Neuronal stem cell (in vitro differentiated cells): Measurements from ENCODE around the gene NRAS.

ENCODE experiments used
- DNase-seq: peaks from one replicate; pipeline ENCODE4 v3.0.0-alpha.2; 2013; ENCODE audit warnings: low spot score
- H2AFZ ChIP-seq: one replicate; pipeline ENCODE4 v1.6.1; 2013; ENCODE audit warnings: mild to moderate bottlenecking, low read length, inconsistent platforms
- H2AK5ac ChIP-seq: 2 replicates; pipeline ENCODE4 v1.6.1; 2013; ENCODE audit warnings: low read depth, mild to moderate bottlenecking, inconsistent platforms, low read length, moderate library complexity, mixed read lengths
- H2BK120ac ChIP-seq: 2 replicates; pipeline ENCODE4 v1.6.1; 2013; ENCODE audit warnings: low read depth, mild to moderate bottlenecking, inconsistent platforms, low read length, moderate library complexity, mixed read lengths
- H2BK12ac ChIP-seq: one replicate; pipeline ENCODE4 v1.6.1; 2013; ENCODE audit warnings: low read length, inconsistent platforms
- H2BK15ac ChIP-seq: 2 replicates; pipeline ENCODE4 v1.6.1; 2013; ENCODE audit warnings: mild to moderate bottlenecking, low read length, inconsistent platforms, mixed read lengths
- H2BK5ac ChIP-seq: one replicate; pipeline ENCODE4 v1.6.1; 2013; ENCODE audit warnings: inconsistent platforms, mild to moderate bottlenecking, low read length, moderate library complexity
- H3K14ac ChIP-seq: one replicate; pipeline ENCODE4 v1.6.1; 2013; ENCODE audit warnings: low read length, inconsistent platforms
- H3K18ac ChIP-seq: 2 replicates; pipeline ENCODE4 v1.6.1; 2013; ENCODE audit warnings: low read length, inconsistent platforms
- H3K23ac ChIP-seq: 2 replicates; pipeline ENCODE4 v1.6.1; 2013; ENCODE audit warnings: low read depth, mild to moderate bottlenecking, mixed read lengths, low read length, inconsistent platforms; ENCODE audit not compliant: poor library complexity
- H3K27ac ChIP-seq: replicated peaks from 3 replicates; pipeline ENCODE4 v1.5.1; 2013; ENCODE audit warnings: low read length, inconsistent platforms
- H3K27me3 ChIP-seq, 3 experiments: 2 replicates each; pipeline ENCODE4 v1.6.1; 2013; ENCODE audit warnings: low read length in 3 of 3, mild to moderate bottlenecking in 2 of 3, inconsistent platforms in 1 of 3, low read depth in 1 of 3, mixed read lengths in 1 of 3, moderate library complexity in 1 of 3; ENCODE audit not compliant: control insufficient read depth in 3 of 3, insufficient read depth in 3 of 3
- H3K36me3 ChIP-seq, 2 donors: replicated peaks in 1 of 2; 2 replicates each; pipeline ENCODE4 v1.6.1; 2013; ENCODE audit warnings: low read length in 2 of 2; ENCODE audit not compliant: control insufficient read depth in 2 of 2, insufficient read depth in 2 of 2
- H3K4ac ChIP-seq: 2 replicates; pipeline ENCODE4 v1.6.1; 2013; ENCODE audit warnings: inconsistent platforms, mild to moderate bottlenecking, low read length, moderate library complexity
- H3K4me1 ChIP-seq, 2 donors: 1 replicate in 1 of 2; 2 replicates in 1 of 2; pipeline ENCODE4 v1.6.1; 2013; ENCODE audit warnings: low read length in 2 of 2, low read depth in 1 of 2; ENCODE audit not compliant: control insufficient read depth in 2 of 2, insufficient read depth in 1 of 2
- H3K4me2 ChIP-seq: one replicate; pipeline ENCODE4 v1.6.1; 2013; ENCODE audit warnings: mild to moderate bottlenecking, low read length, inconsistent platforms; ENCODE audit not compliant: insufficient read depth, poor library complexity, severe bottlenecking
- H3K4me3 ChIP-seq, 2 donors: 2 replicates each; pipeline ENCODE4 v1.5.1; 2013; ENCODE audit warnings: low read length in 2 of 2, mild to moderate bottlenecking in 2 of 2, inconsistent platforms in 1 of 2, moderate library complexity in 1 of 2
- H3K79me1 ChIP-seq: one replicate; pipeline ENCODE4 v1.6.1; 2013; ENCODE audit warnings: low read depth, mild to moderate bottlenecking, inconsistent platforms, low read length, moderate library complexity
- H3K9ac ChIP-seq: one replicate; pipeline ENCODE4 v1.6.1; 2013; ENCODE audit warnings: mild to moderate bottlenecking, low read depth, low read length, inconsistent platforms; ENCODE audit not compliant: poor library complexity
- H3K9me3 ChIP-seq, 2 donors: replicated peaks in 1 of 2; 2 replicates each; pipeline versions ENCODE3 to v1.6.1; 2013; ENCODE audit warnings: low read length in 2 of 2, mild to moderate bottlenecking in 2 of 2, inconsistent platforms in 1 of 2, low read depth in 1 of 2, mixed read lengths in 1 of 2, moderate library complexity in 1 of 2; ENCODE audit not compliant: control insufficient read depth in 2 of 2, insufficient read depth in 1 of 2
- H4K8ac ChIP-seq: one replicate; pipeline ENCODE4 v1.6.1; 2013; ENCODE audit warnings: low read depth, mild to moderate bottlenecking, inconsistent platforms, low read length, moderate library complexity
- H4K91ac ChIP-seq: one replicate; pipeline ENCODE4 v1.6.1; 2013; ENCODE audit warnings: low read length, low read depth, mild to moderate bottlenecking, inconsistent platforms; ENCODE audit not compliant: poor library complexity
- WGBS, 2 donors: extraction: QIAGEN DNeasy Blood & Tissue Kit; methylation state at CpG; one replicate each; pipeline ENCODE4 v1.1.7; 2013; ENCODE audit warnings: missing lambda C conversion rate in 2 of 2, mixed read lengths in 1 of 2; ENCODE audit not compliant: insufficient read length in 2 of 2, insufficient replicate concordance in 1 of 2; ENCODE audit errors: extremely low coverage in 2 of 2; 5-methylcytosine and 5-hydroxymethylcytosine counted together

The NRAS gene

GRCh38 chr1:114695430-114696058 lies 21.0 kb downstream of the NRAS start, which contains the start of gene AMPD1:
Gene AMPD1 (minus strand): TSS chr1:114695546. CDS start chr1:114695471, 75 bp downstream.
- Histone ChIP-seq H4K8ac (no peak within 1 kb of the TSS), H3K79me1 (no peaks in the 10 kb centered on the region), H2BK5ac (no peak within 1 kb of the TSS), H3K4ac (no peak within 1 kb of the TSS), H3K18ac (no peak within 1 kb of the TSS), H2BK120ac (no peak within 1 kb of the TSS), H2AFZ (no peak within 1 kb of the TSS), H3K27me3 (peaks cover 0 to 8% (median 0%) of the 10 kb centered on the region in 3 experiments), H2BK12ac (no peak within 1 kb of the TSS), H3K4me2 (no peak within 1 kb of the TSS), H2AK5ac (no peak within 1 kb of the TSS), H3K27ac (no peak within 1 kb of the TSS), H2BK15ac (no peak within 1 kb of the TSS), H3K4me1 (no peaks in the 10 kb centered on the region), H3K36me3 (no peaks in the 10 kb centered on the region), H3K4me3 (no peak within 1 kb of the TSS), H4K91ac (no peak within 1 kb of the TSS), H3K9me3 (no peaks in the 10 kb centered on the region), H3K23ac (no peak within 1 kb of the TSS), H3K14ac (no peak within 1 kb of the TSS), H3K9ac (no peak within 1 kb of the TSS)
- no CpG with 5 or more reads among the region's 6 CpGs for WGBS, 2 donors
- DNase-seq = no peak

DNA sequence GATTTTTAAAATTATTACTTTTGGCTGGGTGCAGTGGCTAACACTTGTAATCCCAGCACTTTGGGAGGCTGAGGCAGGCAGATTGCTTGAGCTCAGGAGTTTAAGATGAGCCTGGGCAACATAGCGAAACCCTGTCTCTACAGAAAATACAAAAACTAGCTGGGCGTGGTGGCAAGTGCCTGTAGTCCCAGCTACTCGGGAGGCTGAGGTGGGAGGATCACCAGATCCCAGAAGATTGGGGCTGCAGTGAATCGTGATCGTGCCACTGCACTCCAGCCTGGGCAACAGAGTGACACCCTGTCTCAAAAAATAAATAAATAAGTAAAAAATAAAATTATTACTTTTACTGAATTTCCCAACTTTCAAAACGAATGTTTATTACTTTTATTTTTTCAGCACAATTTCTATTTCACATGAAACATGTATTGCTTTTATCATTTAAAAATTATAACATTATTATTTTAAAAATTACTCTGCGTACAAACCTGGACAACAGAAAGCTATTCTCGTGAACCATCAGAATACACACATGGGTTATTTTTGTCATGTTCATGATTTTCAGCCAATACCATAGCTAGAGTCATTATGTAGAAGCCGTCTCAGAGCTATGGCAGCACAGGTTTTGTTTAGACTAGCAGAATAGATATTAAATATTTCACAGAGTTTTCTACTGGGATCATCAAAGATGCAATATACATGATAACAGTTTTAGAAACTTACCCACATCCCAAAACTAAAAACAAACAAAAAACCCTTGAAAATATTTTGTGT lies 21.8 kb downstream of the NRAS start:
- Histone ChIP-seq H2BK120ac (no peak overlapping the region), H3K4me3 (no peak overlapping the region), H2BK15ac (no peak overlapping the region), H4K8ac (no peak overlapping the region), H2AK5ac (no peak overlapping the region), H4K91ac (no peak overlapping the region), H3K27me3 (peaks cover 0 to 5% (median 0%) of the 10 kb centered on the region in 3 experiments), H3K4ac (no peak overlapping the region), H3K36me3 (no peaks in the 10 kb centered on the region), H3K18ac (no peak overlapping the region), H2BK12ac (no peak overlapping the region), H2BK5ac (no peak overlapping the region), H3K14ac (no peak overlapping the region), H3K9ac (no peak overlapping the region), H3K27ac (no peak overlapping the region), H3K23ac (no peak overlapping the region), H3K4me2 (no peak overlapping the region), H3K4me1 (no peaks in the 10 kb centered on the region), H2AFZ (no peak overlapping the region), H3K79me1 (no peaks in the 10 kb centered on the region), H3K9me3 (no peaks in the 10 kb centered on the region)
- DNase-seq = no peak
- no CpG with 5 or more reads among the region's 9 CpGs for WGBS, 2 donors

GRCh38 chr1:114692947-114693346 lies 23.6 kb downstream of the NRAS start:
- no peak overlapping the region for H3K9ac ChIP-seq
- no peak overlapping the region for H2AK5ac ChIP-seq
- H3K18ac ChIP-seq = no peak overlapping the region
- H3K23ac ChIP-seq = no peak overlapping the region
- no peak overlapping the region for H3K14ac ChIP-seq
- H4K91ac ChIP-seq = no peak overlapping the region
- no peak overlapping the region for H2AFZ ChIP-seq
- H3K4me2 ChIP-seq = no peak overlapping the region
- DNase-seq = no peak
- H3K27ac ChIP-seq = no peak overlapping the region
- no peak overlapping the region for H4K8ac ChIP-seq
- H2BK15ac ChIP-seq = no peak overlapping the region
- H3K9me3 ChIP-seq = no peaks in the 10 kb centered on the region
- H2BK120ac ChIP-seq = no peak overlapping the region
- H3K79me1 ChIP-seq = no peaks in the 10 kb centered on the region
- H2BK5ac ChIP-seq = no peak overlapping the region
- H3K4me3 ChIP-seq = no peak overlapping the region
- no peaks in the 10 kb centered on the region for H3K36me3 ChIP-seq
- H3K4ac ChIP-seq = no peak overlapping the region
- H3K27me3 ChIP-seq = peaks cover 0 to 9% (median 0%) of the 10 kb centered on the region in 3 experiments
- no peak overlapping the region for H2BK12ac ChIP-seq
- no CpG with 5 or more reads among the region's 3 CpGs for WGBS, 2 donors
- H3K4me1 ChIP-seq = no peaks in the 10 kb centered on the region

DNA sequence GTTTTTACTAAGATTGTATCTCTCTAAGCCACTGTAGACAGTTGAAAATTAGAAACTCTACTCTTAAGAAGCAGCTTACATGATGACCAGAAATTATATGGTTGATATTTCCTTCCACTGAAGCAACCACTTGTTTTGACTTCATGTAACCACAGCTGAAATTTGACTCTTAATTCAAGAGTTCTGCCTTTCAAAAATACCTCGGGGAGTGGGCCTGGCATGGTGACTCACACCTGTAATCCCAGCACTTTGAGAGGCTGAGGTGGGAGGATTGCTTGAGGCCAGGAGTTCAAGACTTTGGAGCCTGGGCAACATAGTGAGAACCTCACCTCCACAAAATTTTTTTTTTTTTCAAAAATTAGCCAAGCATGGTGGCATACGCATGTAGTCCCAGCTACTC lies 25.5 kb downstream of the NRAS start:
- Histone ChIP-seq H2AFZ (no peak overlapping the region), H3K4me2 (no peak overlapping the region), H3K9ac (no peak overlapping the region), H3K9me3 (no peaks in the 10 kb centered on the region), H3K79me1 (no peaks in the 10 kb centered on the region), H2BK5ac (no peak overlapping the region), H3K14ac (no peak overlapping the region), H3K4me1 (no peaks in the 10 kb centered on the region), H2BK12ac (no peak overlapping the region), H4K91ac (no peak overlapping the region), H3K4ac (no peak overlapping the region), H3K36me3 (no peaks in the 10 kb centered on the region), H3K4me3 (no peak overlapping the region), H3K23ac (no peak overlapping the region), H2BK120ac (no peak overlapping the region), H3K27ac (no peak overlapping the region), H3K27me3 (peaks cover 0 to 14% (median 0%) of the 10 kb centered on the region in 3 experiments), H2AK5ac (no peak overlapping the region), H4K8ac (no peak overlapping the region), H3K18ac (no peak overlapping the region), H2BK15ac (no peak overlapping the region)
- WGBS, 2 donors = no CpG with 5 or more reads among the region's 2 CpGs
- DNase-seq = no peak
